ENCODE measurements around the gene SLC12A2.

The SLC12A2 gene

DNA sequence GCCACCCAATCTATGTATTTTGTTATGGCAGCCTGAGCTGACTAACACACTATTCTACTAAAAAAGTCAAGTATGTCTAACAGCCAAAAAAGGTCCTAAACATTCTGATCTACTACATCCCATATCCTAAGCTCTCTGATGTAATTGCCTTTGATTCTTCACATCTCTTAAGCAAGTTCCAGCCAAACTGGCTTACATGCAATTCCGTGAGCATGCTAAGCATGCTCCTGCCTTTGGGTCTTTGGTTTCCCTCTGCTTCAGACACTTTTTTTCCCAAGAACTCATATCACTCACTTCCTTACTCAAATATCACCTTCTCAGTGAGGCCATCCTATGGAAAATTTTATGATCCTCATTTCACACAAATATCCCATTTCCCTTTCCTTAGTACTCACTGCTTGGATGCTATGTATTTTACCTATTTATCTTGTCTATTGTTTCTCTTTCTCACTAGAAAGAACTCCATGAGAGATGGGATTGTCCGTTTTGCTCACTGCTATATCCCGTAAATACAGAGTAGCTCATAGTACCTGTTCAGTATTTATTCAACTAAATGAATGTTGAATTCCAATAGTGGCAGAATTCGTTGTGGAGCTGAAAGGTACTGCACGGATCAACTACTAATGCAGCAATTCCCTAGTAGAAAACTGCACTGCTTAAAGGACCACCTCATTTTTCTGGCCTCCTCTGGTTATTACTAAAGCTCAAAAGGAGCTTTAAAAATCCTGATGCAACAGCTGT is 2.3 kb upstream of the SLC12A2 start:
- H3K27ac ChIP-seq, result no peak overlapping the region
- TF ChIP-seq, protein P1, sequence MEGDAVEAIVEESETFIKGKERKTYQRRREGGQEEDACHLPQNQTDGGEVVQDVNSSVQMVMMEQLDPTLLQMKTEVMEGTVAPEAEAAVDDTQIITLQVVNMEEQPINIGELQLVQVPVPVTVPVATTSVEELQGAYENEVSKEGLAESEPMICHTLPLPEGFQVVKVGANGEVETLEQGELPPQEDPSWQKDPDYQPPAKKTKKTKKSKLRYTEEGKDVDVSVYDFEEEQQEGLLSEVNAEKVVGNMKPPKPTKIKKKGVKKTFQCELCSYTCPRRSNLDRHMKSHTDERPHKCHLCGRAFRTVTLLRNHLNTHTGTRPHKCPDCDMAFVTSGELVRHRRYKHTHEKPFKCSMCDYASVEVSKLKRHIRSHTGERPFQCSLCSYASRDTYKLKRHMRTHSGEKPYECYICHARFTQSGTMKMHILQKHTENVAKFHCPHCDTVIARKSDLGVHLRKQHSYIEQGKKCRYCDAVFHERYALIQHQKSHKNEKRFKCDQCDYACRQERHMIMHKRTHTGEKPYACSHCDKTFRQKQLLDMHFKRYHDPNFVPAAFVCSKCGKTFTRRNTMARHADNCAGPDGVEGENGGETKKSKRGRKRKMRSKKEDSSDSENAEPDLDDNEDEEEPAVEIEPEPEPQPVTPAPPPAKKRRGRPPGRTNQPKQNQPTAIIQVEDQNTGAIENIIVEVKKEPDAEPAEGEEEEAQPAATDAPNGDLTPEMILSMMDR (IDR thresholded peaks at IDR 0.05), result no peak
- DNase-seq (ENCODE audit: low spot score), result no peak
- peak overlapping the region; percentile 92 for H3K4me3 ChIP-seq

DNA sequence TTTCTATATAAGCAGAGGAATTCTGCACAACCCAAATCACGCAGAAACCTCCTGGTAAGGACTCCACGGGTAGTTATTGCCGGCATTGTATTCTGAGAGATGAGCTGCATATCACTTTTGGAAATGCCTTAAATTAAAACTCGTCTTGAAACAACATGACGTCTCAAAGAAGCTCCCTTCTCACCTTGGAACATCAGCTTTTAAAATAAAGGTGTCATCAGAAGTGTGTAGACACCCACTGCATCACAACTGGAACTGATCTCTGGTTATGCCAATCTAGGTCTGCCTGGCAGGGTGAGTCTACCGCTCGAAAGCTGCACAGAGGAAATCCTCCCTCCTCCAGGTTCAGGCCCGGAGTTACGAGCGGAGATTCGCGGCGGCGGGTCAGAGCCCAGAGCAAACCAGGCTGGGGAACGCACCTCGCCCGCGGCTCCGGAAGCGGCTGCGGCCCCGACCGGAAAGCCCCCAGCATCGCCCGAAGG is 974 bp upstream of the SLC12A2 start:
- peak overlapping the region; percentile 92 for H3K4me3 ChIP-seq
- H3K27ac ChIP-seq, result peak overlapping the region; percentile 96 to 98
- TF ChIP-seq, protein P1 (IDR thresholded peaks at IDR 0.05), result no peak
- DNase-seq (ENCODE audit: low spot score), result no peak

DNA sequence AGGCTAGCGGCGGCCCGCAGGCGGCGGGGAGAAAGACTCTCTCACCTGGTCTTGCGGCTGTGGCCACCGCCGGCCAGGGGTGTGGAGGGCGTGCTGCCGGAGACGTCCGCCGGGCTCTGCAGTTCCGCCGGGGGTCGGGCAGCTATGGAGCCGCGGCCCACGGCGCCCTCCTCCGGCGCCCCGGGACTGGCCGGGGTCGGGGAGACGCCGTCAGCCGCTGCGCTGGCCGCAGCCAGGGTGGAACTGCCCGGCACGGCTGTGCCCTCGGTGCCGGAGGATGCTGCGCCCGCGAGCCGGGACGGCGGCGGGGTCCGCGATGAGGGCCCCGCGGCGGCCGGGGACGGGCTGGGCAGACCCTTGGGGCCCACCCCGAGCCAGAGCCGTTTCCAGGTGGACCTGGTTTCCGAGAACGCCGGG is 253 bp downstream of the SLC12A2 start:
- Histone ChIP-seq H3K4me3 (peak overlapping the region; percentile 92), H3K27ac (peak overlapping the region; percentile 96 to 98)
- TF ChIP-seq, protein P1 (IDR thresholded peaks at IDR 0.05), result no peak
- peak; percentile 82 for DNase-seq (ENCODE audit: low spot score)

DNA sequence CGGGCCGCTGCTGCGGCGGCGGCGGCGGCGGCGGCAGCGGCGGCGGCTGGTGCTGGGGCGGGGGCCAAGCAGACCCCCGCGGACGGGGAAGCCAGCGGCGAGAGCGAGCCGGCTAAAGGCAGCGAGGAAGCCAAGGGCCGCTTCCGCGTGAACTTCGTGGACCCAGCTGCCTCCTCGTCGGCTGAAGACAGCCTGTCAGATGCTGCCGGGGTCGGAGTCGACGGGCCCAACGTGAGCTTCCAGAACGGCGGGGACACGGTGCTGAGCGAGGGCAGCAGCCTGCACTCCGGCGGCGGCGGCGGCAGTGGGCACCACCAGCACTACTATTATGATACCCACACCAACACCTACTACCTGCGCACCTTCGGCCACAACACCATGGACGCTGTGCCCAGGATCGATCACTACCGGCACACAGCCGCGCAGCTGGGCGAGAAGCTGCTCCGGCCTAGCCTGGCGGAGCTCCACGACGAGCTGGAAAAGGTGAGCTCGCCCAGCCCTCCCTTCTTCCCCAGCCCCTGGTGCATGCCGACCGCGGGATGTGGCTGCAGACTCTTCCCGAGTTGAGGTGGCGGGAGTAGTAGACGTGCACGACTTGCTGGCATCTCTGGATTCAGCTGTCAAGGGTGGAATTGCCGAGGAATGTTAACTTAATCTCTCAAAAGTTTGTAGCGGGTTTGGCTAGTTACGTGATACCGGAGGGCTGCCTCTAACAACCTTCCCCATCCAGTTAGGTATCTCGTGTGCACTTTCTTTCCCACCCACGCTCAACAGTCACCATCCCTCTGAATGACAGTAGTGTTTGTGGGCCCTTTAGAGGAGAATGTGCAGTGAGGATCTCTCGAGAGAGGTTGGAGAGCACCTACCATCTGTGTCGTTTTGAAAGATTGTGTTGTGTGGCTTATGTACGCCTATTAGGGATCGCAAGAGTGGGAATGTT is 932 bp downstream of the SLC12A2 start:
- Histone ChIP-seq H3K4me3 (peak overlapping the region; percentile 92), H3K27ac (peak overlapping the region; percentile 96 to 98)
- TF ChIP-seq, protein P1 (IDR thresholded peaks at IDR 0.05), result no peak
- DNase-seq (ENCODE audit: low spot score), result peak; percentile 75

DNA sequence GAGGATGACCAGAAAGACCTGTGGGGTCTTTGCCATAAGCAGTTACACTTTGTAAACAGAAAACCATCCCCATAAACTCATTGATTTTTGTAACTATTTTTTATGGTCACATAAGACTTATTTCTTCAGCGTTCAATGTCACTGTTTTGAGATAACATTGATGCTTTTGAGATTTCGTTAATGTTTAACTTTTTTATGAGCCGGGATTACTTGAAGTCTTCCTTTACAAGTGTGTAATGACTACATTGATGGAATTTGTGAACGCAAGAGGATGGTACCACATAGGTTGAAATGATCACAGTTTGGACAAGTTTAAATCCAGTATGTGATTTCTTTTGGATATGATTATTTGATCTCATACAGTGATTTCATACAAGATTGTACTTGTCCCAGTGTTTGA is 1.8 kb downstream of the SLC12A2 start:
- TF ChIP-seq, protein P1 (IDR thresholded peaks at IDR 0.05), result no peak
- H3K27ac ChIP-seq, result no peak overlapping the region
- no peak for DNase-seq (ENCODE audit: low spot score)
- peak overlapping the region; percentile 92 for H3K4me3 ChIP-seq

DNA sequence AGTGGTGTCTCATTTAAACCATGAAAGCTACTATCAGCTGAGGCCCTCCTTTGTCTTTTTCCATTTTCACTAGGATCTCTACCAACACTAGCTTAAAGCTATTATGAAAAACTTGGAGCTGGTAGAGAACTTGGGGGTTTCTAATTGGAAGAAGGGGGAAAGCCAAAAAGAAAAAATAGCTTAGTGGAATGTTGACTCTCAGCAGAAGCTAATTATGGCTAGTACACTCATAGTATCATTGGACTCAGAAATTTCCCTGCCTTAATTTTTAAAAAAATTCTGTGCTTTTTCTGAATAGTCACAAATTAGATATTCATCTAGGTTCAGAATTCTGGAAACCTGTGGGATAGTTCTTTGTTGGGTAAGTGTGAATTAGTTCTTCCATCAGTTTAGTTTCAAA is 8.0 kb downstream of the SLC12A2 start:
- TF ChIP-seq, protein P1 (IDR thresholded peaks at IDR 0.05), result no peak
- no peak for DNase-seq (ENCODE audit: low spot score)
- no peak overlapping the region for H3K4me3 ChIP-seq
- no peak overlapping the region for H3K27ac ChIP-seq
